GM23338 (cell line): ENCODE measurements around the gene SEC16B. TPM values are rescaled to one million over a fixed set of nuclear protein-coding genes. Genes with fewer than 3 reads are reported as not detected.

Experiments
- ATAC-seq: fragments of 200-7000 bp; cut with Tn5 transposase; 3 replicates; pipeline ENCODE4 v1.9.1; 2020
- DNase-seq: peaks from one replicate; pipeline ENCODE4 v3.0.0-alpha.2; 2015; ENCODE audit warnings: low spot score
- H2AFZ ChIP-seq: fragments of 200-600 bp; sonication (generic); 2 replicates; pipeline ENCODE4 v1.8.0; 2016; ENCODE audit warnings: antibody characterized with exemption, mild to moderate bottlenecking, moderate library complexity
- H3F3A ChIP-seq: fragments of 200-600 bp; sonication (generic); replicated peaks from 2 replicates; pipeline ENCODE4 v1.8.0; 2017; ENCODE audit warnings: antibody characterized with exemption, mixed run types, low read depth
- H3K27ac ChIP-seq: fragments of 200-600 bp; sonication (generic); 2 replicates; pipeline ENCODE4 v1.6.1; 2016; ENCODE audit warnings: low read depth
- H3K27me3 ChIP-seq: fragments of 200-600 bp; sonication (generic); 2 replicates; pipeline ENCODE4 v1.8.0; 2016; ENCODE audit warnings: mild to moderate bottlenecking, mixed run types, moderate library complexity; ENCODE audit not compliant: insufficient read depth
- H3K36me3 ChIP-seq: fragments of 200-600 bp; sonication (generic); 2 replicates; pipeline ENCODE4 v1.8.0; 2016; ENCODE audit warnings: mild to moderate bottlenecking; ENCODE audit not compliant: insufficient read depth
- H3K4me1 ChIP-seq: fragments of 200-600 bp; sonication (generic); 2 replicates; pipeline ENCODE4 v1.8.0; 2016; ENCODE audit warnings: mild to moderate bottlenecking, moderate library complexity; ENCODE audit not compliant: insufficient read depth
- H3K4me2 ChIP-seq: fragments of 200-600 bp; sonication (generic); 2 replicates; pipeline ENCODE4 v1.7.1; 2017; ENCODE audit warnings: mixed run types
- H3K4me3 ChIP-seq: fragments of 200-600 bp; sonication (generic); 2 replicates; pipeline ENCODE4 v1.6.1; 2016; ENCODE audit warnings: mixed run types
- H3K79me2 ChIP-seq: fragments of 200-600 bp; sonication (generic); replicated peaks from 2 replicates; pipeline ENCODE4 v1.8.0; 2017; ENCODE audit warnings: mild to moderate bottlenecking; ENCODE audit not compliant: insufficient read depth
- H3K9me2 ChIP-seq: fragments of 200-600 bp; sonication (generic); 2 replicates; pipeline ENCODE4 v1.8.0; 2017; ENCODE audit not compliant: insufficient read depth
- H4K20me1 ChIP-seq: fragments of 200-600 bp; sonication (generic); replicated peaks from 2 replicates; pipeline ENCODE4 v1.8.0; 2017; ENCODE audit warnings: mild to moderate bottlenecking; ENCODE audit not compliant: insufficient read depth
- H3K27ac Mint-ChIP-seq: 2 replicates; pipeline ENCODE4 v1.8.0; 2020; ENCODE audit warnings: inconsistent platforms, mild to moderate bottlenecking, moderate library complexity, mixed read lengths
- H3K27me3 Mint-ChIP-seq: 3 replicates; pipeline ENCODE4 v1.8.0; 2022; ENCODE audit warnings: low read depth, mild to moderate bottlenecking, moderate library complexity, mixed read lengths, inconsistent platforms; ENCODE audit not compliant: insufficient read depth, poor library complexity
- H3K36me3 Mint-ChIP-seq: 3 replicates; pipeline ENCODE4 v1.8.0; 2021; ENCODE audit warnings: low read depth, mild to moderate bottlenecking, inconsistent platforms, moderate library complexity, mixed read lengths
- H3K4me1 Mint-ChIP-seq: 3 replicates; pipeline ENCODE4 v1.8.0; 2020; ENCODE audit warnings: mild to moderate bottlenecking, inconsistent platforms, mixed read lengths
- H3K4me3 Mint-ChIP-seq: 3 replicates; pipeline ENCODE4 v1.8.0; 2021; ENCODE audit warnings: moderate library complexity, mild to moderate bottlenecking, inconsistent platforms, mixed read lengths
- H3K9me3 Mint-ChIP-seq: 3 replicates; pipeline ENCODE4 v1.8.0; 2020; ENCODE audit warnings: moderate library complexity, mild to moderate bottlenecking, inconsistent platforms, mixed read lengths
- JUNB ChIP-seq: IDR thresholded peaks from one replicate; pipeline ENCODE4 v1.6.1; 2016; ENCODE audit warnings: antibody characterized with exemption; ENCODE audit not compliant: unreplicated experiment
- NANOG ChIP-seq: IDR thresholded peaks from 2 replicates; pipeline ENCODE4 v1.6.1; 2016; ENCODE audit warnings: antibody characterized with exemption, borderline replicate concordance
- REST ChIP-seq: IDR thresholded peaks from one replicate; pipeline ENCODE4 v1.6.1; 2018; ENCODE audit warnings: antibody characterized with exemption; ENCODE audit not compliant: unreplicated experiment
- polyA plus RNA-seq: library from polyadenylated mRNA; unstranded; fragments of >200 nt; fragmentation: Nextera tagmentation; extraction: Ambion mirVana; gene quantifications from 2 replicates; pipeline ENCODE4 v1.2.1, GENCODE V29; 2016
- small RNA-seq: library from RNA; depleted of rRNA; stranded (forward); fragments of <200 nt; gene quantifications from one replicate; pipeline ENCODE3, GENCODE V24; 2014; ENCODE audit warnings: low replicate concordance
- total RNA-seq: library from RNA; depleted of rRNA; stranded (reverse); fragments of >200 nt; shearing (Covaris generic); gene quantifications from 2 replicates; pipeline ENCODE4 v1.2.3, GENCODE V29; 2014; rRNA removed

The SEC16B gene
- total and polyA plus RNA-seq, 2 experiments from 2014 or later, result 0.29 to 1.2 TPM

DNA sequence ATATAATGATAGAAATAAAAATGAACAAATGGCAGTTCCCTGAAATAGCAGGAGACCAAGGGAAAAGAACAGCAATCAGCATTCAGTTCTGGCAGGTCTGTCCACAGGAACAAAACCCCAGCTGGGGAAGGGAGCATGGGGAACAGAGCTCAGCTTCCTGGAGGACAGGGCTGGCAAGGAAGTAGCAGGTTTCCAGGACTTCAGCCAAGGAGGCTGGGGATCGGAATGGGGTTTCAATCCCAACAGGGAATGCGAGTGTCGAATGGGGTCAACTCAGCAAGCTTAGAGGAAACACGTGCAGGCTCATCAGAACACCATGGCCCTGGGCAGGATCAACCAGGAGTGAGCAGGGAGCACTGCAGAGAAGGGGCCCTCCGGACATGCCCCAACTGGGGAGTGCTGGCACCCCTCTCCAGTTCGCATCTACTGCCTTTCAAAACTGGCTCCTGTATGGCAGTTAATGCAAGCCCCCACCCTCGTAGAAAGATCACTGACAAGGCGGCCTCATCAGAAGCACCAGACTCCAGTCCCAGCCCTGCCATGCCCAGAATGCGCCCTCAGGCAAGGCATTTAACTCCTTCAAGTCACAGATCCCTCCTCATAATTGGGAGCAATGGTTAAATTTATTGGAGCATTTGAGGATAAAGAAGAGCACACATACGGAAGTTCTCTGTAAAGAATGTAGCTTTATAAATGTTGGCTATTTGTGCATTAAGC is 72.4 kb downstream of the SEC16B start:
- Mint-ChIP-seq H3K9me3 (peaks cover 9% of the 10 kb centered on the region; the same call in 2 of the 3 replicates), H3K4me3 (no peak overlapping the region), H3K4me1 (no peaks in the 10 kb centered on the region), H3K27me3 (peaks cover 1% of the 10 kb centered on the region), H3K36me3 (no peaks in the 10 kb centered on the region), H3K27ac (no peak overlapping the region)
- ATAC-seq, result no peak
- no peak overlapping the region for H2AFZ ChIP-seq
- no peak overlapping the region for H3K4me3 ChIP-seq
- peaks cover 3% of the 10 kb centered on the region for H3K9me2 ChIP-seq
- no peaks in the 10 kb centered on the region for H4K20me1 ChIP-seq
- H3K4me2 ChIP-seq, result no peak overlapping the region
- no peaks in the 10 kb centered on the region for H3K4me1 ChIP-seq
- H3K79me2 ChIP-seq, result no peaks in the 10 kb centered on the region
- TF ChIP-seq JUNB, result no peak
- TF ChIP-seq NANOG, result no peak
- no peak for TF ChIP-seq REST
- no peaks in the 10 kb centered on the region for H3K27me3 ChIP-seq
- no peaks in the 10 kb centered on the region for H3F3A ChIP-seq
- H3K27ac ChIP-seq, result no peak overlapping the region
- no peak for DNase-seq
- no peaks in the 10 kb centered on the region for H3K36me3 ChIP-seq

Small RNA genes lying within 50 kb of the gene (small RNA-seq; reads per million reads assigned to genes)
- gene AL359075.1, result not detected

Other genes starting within 250 kb of the SEC16B start
- 35.4 and 42.2 TPM in 2 replicates for gene RASAL2, start 124.0 kb upstream of the SEC16B start, total RNA-seq
- 14.6 and 16.0 TPM in 2 replicates for gene RASAL2, start 124.0 kb upstream of the SEC16B start, polyA plus RNA-seq